GM12891 (cell line): ENCODE measurements around the gene CITED2.

Experiments used
- POLR2A ChIP-seq: IDR thresholded peaks from 2 replicates; pipeline ENCODE4 v1.6.1; 2011; ENCODE audit warnings: low read depth, low read length, control low read depth
- TAF1 ChIP-seq: IDR thresholded peaks from 2 replicates; pipeline ENCODE4 v1.6.1; 2011; ENCODE audit warnings: low read depth, low read length, control low read depth

- TF ChIP-seq POLR2A (no peak), TAF1 (no peak)
Observed at GRCh38 chr6:139349464-139350020, 24.9 kb downstream of the CITED2 start.
